ENCODE measurements around the gene EBF4.

The EBF4 gene

DNA sequence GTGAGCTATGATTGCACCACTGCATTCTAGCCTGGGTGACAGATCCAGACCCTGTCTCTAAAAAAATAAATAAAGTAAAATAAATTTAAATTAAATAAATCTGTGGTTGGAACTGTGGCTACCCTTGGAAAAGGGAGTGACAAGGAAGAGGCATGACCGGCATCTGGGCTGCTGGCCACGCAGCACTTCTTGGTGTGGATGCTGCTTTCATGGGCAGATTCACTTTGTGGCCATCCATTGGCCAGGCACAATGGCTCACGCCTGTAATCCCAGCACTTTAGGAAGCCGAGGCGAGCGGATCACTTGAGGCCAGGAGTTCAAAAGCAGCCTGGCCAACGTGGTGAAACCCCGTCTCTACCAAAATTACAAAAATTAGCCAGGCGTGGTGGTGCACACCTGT is 16.1 kb downstream of the EBF4 start:
- Histone ChIP-seq H3K9me3 (replicated peaks in 1 of 11) (peaks cover 0 to 7% (median 0%) of the 10 kb centered on the region in 11 experiments; a peak in 5 of 22 replicates), H3K27me3 (no peaks in the 10 kb centered on the region), H3K4me1 (peaks cover 17 to 43% (median 35%) of the 10 kb centered on the region in 10 experiments), H4K20me1 (0 out of 22 replicates have a peak, but pooled peaks cover 0 to 5% (median 0%) of the 10 kb centered on the region in 11 experiments), H3K27ac (no peak overlapping the region), H3K4me3 (no peak overlapping the region), H3K9ac (no peak overlapping the region), H3K4me2 (0 out of 22 replicates have a peak overlapping the region, but pooled peaks of 1 of the 11 experiments have one; percentile 48), H3K36me3 (no peaks in the 10 kb centered on the region)
- no peak for TF ChIP-seq Cebpa-rat (IDR thresholded peaks at IDR 0.05)

DNA sequence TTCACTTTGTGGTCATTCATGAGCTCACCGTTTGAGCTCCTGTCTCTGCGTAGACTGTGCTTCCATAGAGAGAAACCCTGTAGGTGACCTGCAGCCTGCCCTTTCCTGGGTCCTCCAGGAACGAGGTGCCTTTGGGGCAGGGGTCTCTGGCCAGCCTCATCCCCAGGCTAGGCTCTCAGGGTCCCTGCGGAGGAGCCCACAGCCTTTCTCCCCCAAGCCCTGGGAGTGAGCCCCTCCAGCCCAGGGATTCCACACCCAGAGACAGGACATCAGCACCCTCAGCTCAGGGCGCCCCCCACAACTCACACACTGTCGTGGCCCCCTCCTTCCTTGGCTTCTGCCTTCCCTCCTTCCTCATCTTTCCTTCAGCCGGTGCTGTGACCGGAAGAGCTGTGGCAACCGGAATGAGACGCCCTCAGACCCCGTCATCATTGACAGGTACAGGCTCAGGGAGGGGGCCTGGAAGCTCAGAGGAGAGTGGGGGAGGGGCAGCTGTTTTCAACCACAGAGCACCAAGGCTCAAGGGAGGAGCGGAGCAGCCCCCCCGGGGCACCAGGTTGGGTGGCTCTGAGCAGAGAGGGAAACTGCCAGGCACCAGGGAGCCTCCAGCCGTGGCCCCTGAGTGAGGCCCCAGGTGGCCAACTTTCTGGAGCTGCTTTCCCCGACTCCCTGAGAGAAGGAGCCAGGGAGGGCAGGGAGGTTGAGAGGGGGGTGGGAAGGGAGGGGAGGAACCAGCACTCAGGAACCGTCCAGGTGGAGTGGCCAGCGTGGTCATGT is 16.8 kb downstream of the EBF4 start:
- H3K9ac ChIP-seq = no peak overlapping the region
- no peak overlapping the region for H3K27ac ChIP-seq
- 0 out of 22 replicates have a peak, but pooled peaks cover 0 to 5% (median 0%) of the 10 kb centered on the region in 11 experiments for H4K20me1 ChIP-seq
- H3K4me3 ChIP-seq = no peak overlapping the region
- no peaks in the 10 kb centered on the region for H3K9me3 ChIP-seq (replicated peaks in 1 of 11)
- no peak for TF ChIP-seq Cebpa-rat (IDR thresholded peaks at IDR 0.05)
- H3K27me3 ChIP-seq = no peaks in the 10 kb centered on the region
- peak overlapping the region in 9 of 11 experiments; percentile 5 to 53 (median 43); a peak in 13 of 22 replicates for H3K4me2 ChIP-seq
- peaks cover 22 to 50% (median 43%) of the 10 kb centered on the region in 10 experiments for H3K4me1 ChIP-seq
- H3K36me3 ChIP-seq = no peaks in the 10 kb centered on the region

DNA sequence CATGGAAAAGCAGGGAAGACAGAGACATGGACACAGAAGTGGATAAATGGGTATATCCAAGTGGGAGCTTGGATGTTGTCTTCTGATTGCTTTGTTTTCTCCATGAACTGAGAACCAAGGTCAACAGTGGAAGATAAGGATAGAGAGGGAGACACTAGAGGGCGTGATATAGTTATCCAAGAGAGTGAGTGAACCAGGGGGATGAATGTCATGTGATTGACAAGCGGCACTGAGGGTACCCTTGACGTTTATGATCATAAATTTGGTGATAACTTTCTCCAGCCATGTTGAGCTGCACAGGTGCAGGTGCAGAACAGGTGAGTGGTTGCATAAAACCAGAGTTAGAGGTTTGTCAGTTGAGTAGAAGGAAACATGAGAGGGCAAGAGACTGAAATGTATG is 20.7 kb downstream of the EBF4 start:
- Histone ChIP-seq H3K27me3 (no peaks in the 10 kb centered on the region), H3K9me3 (replicated peaks in 1 of 11) (peaks cover 13 to 30% (median 28%) of the 10 kb centered on the region in 11 experiments), H3K4me3 (no peak overlapping the region), H3K27ac (no peak overlapping the region), H3K36me3 (peaks cover 0 to 4% (median 0%) of the 10 kb centered on the region in 11 experiments; a peak in 1 of 22 replicates), H3K9ac (no peak overlapping the region), H3K4me1 (peaks cover 6 to 29% (median 23%) of the 10 kb centered on the region in 10 experiments; a peak in 19 of 20 replicates), H4K20me1 (no peaks in the 10 kb centered on the region), H3K4me2 (peak overlapping the region in 9 of 11 experiments; percentile 42 to 72 (median 65); a peak in 15 of 22 replicates)
- TF ChIP-seq Cebpa-rat (IDR thresholded peaks at IDR 0.05) = no peak

DNA sequence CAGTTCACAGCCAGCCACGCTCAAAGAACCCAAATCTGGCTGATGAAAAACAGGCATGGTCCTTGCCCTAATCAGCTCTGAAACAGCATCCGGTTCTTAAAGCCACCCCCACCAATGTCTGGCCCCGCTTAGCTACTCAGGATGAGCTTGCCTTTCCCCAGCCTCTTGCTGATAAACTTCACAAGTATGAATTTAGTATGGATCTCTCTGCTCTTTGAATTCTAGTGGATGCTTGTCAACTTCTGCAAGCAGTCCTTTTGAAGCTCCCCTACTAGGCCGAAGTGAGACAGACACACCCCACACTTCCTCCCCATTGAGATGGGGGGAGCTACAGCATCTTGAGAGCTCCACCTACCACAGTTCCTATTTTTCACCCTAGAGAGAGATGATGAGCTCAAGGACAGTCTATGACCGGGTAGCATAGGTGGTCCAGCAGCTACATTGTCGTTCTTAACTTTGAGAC is 36.7 kb downstream of the EBF4 start:
- peaks cover 40 to 58% (median 46%) of the 10 kb centered on the region in 11 experiments for H3K9me3 ChIP-seq (replicated peaks in 1 of 11)
- no peaks in the 10 kb centered on the region for H3K27me3 ChIP-seq
- H3K36me3 ChIP-seq = peaks cover 0 to 13% (median 0%) of the 10 kb centered on the region in 11 experiments; a peak in 1 of 22 replicates
- H3K9ac ChIP-seq = no peak overlapping the region
- peaks cover 0 to 12% (median 7%) of the 10 kb centered on the region in 10 experiments; a peak in 14 of 20 replicates for H3K4me1 ChIP-seq
- H4K20me1 ChIP-seq = no peaks in the 10 kb centered on the region
- H3K4me2 ChIP-seq = peak overlapping the region in 9 of 11 experiments; percentile 1 to 46 (median 28); a peak in 13 of 22 replicates
- H3K27ac ChIP-seq = no peak overlapping the region
- H3K4me3 ChIP-seq = no peak overlapping the region
- no peak for TF ChIP-seq Cebpa-rat (IDR thresholded peaks at IDR 0.05)

DNA sequence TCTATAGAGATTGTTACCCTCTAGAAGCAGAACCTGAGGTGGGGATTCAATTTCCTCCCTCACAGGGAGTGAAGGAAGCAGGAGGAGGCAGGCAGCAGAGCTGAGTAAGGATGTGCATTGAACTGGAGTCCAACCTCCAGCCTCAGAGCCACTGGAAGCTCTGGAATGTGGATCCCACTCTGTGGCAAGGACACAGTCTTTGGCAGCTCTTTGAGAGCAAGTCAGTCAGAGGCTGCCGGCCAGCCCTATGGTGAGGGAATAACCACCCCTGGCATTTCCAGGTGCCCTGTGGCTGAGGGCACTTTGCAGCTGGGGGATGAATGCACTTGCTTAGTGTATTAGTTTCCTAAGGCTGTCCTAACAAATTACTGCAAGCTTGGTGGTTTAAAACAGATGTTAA is 37.2 kb downstream of the EBF4 start:
- Histone ChIP-seq H3K27me3 (no peaks in the 10 kb centered on the region), H3K4me3 (no peak overlapping the region), H3K9me3 (replicated peaks in 1 of 11) (peaks cover 36 to 58% (median 45%) of the 10 kb centered on the region in 11 experiments), H3K4me1 (peaks cover 0 to 12% (median 7%) of the 10 kb centered on the region in 10 experiments; a peak in 14 of 20 replicates), H3K4me2 (peak overlapping the region in 7 of 11 experiments; percentile 18 to 46 (median 28); a peak in 6 of 22 replicates), H3K36me3 (peaks cover 0 to 13% (median 0%) of the 10 kb centered on the region in 11 experiments; a peak in 1 of 22 replicates), H3K27ac (no peak overlapping the region), H3K9ac (no peak overlapping the region), H4K20me1 (no peaks in the 10 kb centered on the region)
- no peak for TF ChIP-seq Cebpa-rat (IDR thresholded peaks at IDR 0.05)

DNA sequence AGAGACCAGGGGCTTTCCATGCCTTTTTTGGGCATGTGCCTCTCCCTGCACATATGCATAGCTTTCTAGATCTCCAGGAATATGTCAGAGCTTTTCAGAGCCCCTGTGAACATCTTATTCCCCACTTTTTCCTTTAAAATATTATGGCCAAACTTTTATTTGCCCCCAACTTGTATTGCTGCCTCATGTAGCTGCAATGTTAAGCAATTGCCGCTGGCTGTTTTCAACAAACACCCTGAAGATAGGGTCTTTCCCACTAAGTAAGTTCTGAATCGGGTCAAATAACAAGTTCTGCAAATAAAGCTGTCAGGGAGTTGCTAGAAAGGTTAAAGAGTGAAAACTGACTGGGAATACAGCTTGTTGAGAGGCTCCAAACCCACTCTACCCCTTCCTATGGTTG is 42.3 kb downstream of the EBF4 start:
- no peak overlapping the region for H3K27ac ChIP-seq
- H3K9ac ChIP-seq = no peak overlapping the region
- H3K36me3 ChIP-seq = peaks cover 0 to 13% (median 0%) of the 10 kb centered on the region in 11 experiments; a peak in 1 of 22 replicates
- H3K9me3 ChIP-seq (replicated peaks in 1 of 11) = peaks cover 27 to 49% (median 41%) of the 10 kb centered on the region in 11 experiments
- H3K4me3 ChIP-seq = no peak overlapping the region
- no peaks in the 10 kb centered on the region for H4K20me1 ChIP-seq
- H3K4me1 ChIP-seq = peaks cover 0 to 10% (median under 1%) of the 10 kb centered on the region in 10 experiments; a peak in 7 of 20 replicates
- H3K4me2 ChIP-seq = no peak overlapping the region
- no peak for TF ChIP-seq Cebpa-rat (IDR thresholded peaks at IDR 0.05)
- no peaks in the 10 kb centered on the region for H3K27me3 ChIP-seq

DNA sequence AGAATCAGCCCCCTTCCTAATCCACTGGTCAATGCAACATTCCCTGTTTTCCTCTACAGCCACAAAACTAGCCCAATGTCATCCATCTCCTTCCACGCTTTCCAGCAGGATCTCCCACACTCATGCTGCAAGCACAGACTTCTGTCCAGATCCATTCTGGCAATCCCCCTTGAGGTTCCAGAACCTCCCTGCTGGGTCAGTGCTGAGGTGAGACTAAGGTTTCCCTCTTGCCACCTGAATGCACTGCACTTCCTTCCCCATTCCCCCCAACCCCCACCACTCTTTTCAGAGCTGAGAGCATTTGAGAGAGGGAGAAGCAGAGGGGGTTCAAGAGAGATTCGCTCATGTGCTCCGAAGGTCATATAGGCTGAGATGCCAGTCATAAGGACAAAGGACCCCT is 43.9 kb downstream of the EBF4 start:
- H3K36me3 ChIP-seq = peaks cover 0 to 8% (median 0%) of the 10 kb centered on the region in 11 experiments; a peak in 1 of 22 replicates

DNA sequence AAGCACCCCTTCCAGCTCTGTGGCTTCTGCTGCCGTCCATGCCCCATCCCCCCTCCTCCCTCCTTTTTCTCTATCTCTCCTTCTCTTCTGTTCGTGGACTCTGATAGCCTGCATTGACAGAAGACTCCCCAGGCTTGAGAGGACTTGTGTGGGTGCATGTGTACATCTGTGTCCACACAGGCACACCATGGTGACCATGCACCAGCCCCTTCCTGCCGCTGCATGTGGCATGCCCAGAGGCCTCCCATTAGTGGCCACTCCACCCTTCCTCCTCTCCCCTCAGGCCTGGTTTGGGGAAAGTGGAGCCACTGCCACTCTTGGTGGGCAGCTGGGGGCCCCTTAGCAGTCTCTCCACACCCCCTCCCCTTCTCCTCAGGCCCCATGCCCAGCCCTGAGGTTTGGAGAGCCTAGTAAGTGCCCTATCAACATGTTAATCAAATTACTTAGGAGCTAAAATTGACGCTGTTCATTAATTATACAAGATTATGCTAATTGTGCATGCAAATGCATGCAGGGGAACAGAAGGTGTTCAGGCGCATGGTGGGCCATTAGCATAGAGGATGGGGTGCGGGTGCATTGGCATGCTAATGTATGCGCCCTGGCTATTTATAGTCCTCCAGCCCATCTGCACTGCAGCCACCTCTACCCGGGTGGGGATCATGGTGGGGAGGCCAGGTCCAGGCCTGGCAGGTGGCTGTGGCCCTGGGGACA is 45.9 kb downstream of the EBF4 start:
- no peaks in the 10 kb centered on the region for H4K20me1 ChIP-seq
- no peak overlapping the region for H3K27ac ChIP-seq
- peaks cover under 1 to 17% (median 9%) of the 10 kb centered on the region in 11 experiments; a peak in 16 of 22 replicates for H3K9me3 ChIP-seq (replicated peaks in 1 of 11)
- no peak overlapping the region for H3K4me3 ChIP-seq
- H3K27me3 ChIP-seq = no peaks in the 10 kb centered on the region
- no peak for TF ChIP-seq Cebpa-rat (IDR thresholded peaks at IDR 0.05)
- peak overlapping the region in 4 of 11 experiments; percentile 9 to 24 (median 18); a peak in 4 of 22 replicates for H3K4me2 ChIP-seq
- no peak overlapping the region for H3K9ac ChIP-seq
- no peaks in the 10 kb centered on the region for H3K36me3 ChIP-seq
- H3K4me1 ChIP-seq = peaks cover 6 to 35% (median 21%) of the 10 kb centered on the region in 10 experiments; a peak in 19 of 20 replicates

More for the DNA sequence above, 43.9 kb downstream of the EBF4 start:
- Histone ChIP-seq H3K4me3 (no peak overlapping the region), H3K4me1 (peaks cover under 1 to 19% (median 8%) of the 10 kb centered on the region in 10 experiments; a peak in 18 of 20 replicates), H3K9ac (no peak overlapping the region), H3K4me2 (no peak overlapping the region), H3K27ac (no peak overlapping the region), H3K27me3 (no peaks in the 10 kb centered on the region), H4K20me1 (no peaks in the 10 kb centered on the region), H3K9me3 (replicated peaks in 1 of 11) (peaks cover 21 to 37% (median 30%) of the 10 kb centered on the region in 11 experiments)
- no peak for TF ChIP-seq Cebpa-rat (IDR thresholded peaks at IDR 0.05)

All from BLaER1 treated with 17β-estradiol and CSF1 and Interleukin-3, amounts not matched to agents 10 nM and 100 nM (cell line).